PFSK-1 (cell line): Measurements from ENCODE around the gene DKC1.

Source experiments
- FOXP2 ChIP-seq: optimal IDR thresholded peaks from 2 replicates; pipeline ENCODE3; 2011; ENCODE audit warnings: borderline replicate concordance, control low read depth, inconsistent platforms; ENCODE audit not compliant: insufficient read depth; ENCODE audit errors: extremely low read length, extremely low read depth
- POLR2AphosphoS5 ChIP-seq: IDR thresholded peaks from 2 replicates; pipeline ENCODE4 v1.6.1; 2012; ENCODE audit warnings: low read depth, mild to moderate bottlenecking, control low read depth, low read length, moderate library complexity
- SIN3A ChIP-seq: IDR thresholded peaks from 2 replicates; pipeline ENCODE4 v1.6.1; 2012; ENCODE audit warnings: mild to moderate bottlenecking, low read length, moderate library complexity, borderline replicate concordance; ENCODE audit not compliant: insufficient read depth
- TAF1 ChIP-seq: IDR thresholded peaks from 2 replicates; pipeline ENCODE4 v1.6.1; 2012; ENCODE audit warnings: low read length, control low read depth, borderline replicate concordance; ENCODE audit not compliant: insufficient read depth
- TF ChIP-seq, protein P1 (sequence below), 2 experiments: IDR thresholded peaks; 2 replicates each; pipeline versions ENCODE4 v1.6.1 to v1.8.0; 2011 to 2012; ENCODE audit warnings: low read depth in 2 of 2, low read length in 2 of 2, control low read depth in 1 of 2, inconsistent platforms in 1 of 2, mild to moderate bottlenecking in 1 of 2, moderate library complexity in 1 of 2; ENCODE audit not compliant: insufficient read depth in 1 of 2

DNA sequence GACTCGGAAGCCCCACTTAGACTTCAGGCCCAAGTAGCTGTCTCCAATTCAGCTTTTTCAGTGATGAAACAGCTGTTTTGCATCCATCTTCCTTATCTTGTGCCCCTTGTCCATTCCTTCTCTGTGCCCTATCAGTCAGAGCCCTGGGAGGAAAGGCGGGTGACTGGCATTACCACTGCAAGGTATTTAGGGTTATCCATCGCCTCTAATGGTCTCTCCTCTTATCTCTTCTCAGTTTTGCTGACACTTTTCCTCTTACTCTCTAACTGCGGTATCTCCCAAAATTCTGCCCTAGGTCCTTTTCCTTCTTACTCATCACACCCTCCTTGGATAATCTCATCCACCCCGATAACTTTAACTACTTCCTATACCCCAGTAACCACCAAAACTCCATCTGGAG is 25.5 kb upstream of the DKC1 start:
- TF ChIP-seq FOXP2 = no peak
- TF ChIP-seq POLR2AphosphoS5 = no peak
- TF ChIP-seq SIN3A = no peak
- TF ChIP-seq, protein P1, sequence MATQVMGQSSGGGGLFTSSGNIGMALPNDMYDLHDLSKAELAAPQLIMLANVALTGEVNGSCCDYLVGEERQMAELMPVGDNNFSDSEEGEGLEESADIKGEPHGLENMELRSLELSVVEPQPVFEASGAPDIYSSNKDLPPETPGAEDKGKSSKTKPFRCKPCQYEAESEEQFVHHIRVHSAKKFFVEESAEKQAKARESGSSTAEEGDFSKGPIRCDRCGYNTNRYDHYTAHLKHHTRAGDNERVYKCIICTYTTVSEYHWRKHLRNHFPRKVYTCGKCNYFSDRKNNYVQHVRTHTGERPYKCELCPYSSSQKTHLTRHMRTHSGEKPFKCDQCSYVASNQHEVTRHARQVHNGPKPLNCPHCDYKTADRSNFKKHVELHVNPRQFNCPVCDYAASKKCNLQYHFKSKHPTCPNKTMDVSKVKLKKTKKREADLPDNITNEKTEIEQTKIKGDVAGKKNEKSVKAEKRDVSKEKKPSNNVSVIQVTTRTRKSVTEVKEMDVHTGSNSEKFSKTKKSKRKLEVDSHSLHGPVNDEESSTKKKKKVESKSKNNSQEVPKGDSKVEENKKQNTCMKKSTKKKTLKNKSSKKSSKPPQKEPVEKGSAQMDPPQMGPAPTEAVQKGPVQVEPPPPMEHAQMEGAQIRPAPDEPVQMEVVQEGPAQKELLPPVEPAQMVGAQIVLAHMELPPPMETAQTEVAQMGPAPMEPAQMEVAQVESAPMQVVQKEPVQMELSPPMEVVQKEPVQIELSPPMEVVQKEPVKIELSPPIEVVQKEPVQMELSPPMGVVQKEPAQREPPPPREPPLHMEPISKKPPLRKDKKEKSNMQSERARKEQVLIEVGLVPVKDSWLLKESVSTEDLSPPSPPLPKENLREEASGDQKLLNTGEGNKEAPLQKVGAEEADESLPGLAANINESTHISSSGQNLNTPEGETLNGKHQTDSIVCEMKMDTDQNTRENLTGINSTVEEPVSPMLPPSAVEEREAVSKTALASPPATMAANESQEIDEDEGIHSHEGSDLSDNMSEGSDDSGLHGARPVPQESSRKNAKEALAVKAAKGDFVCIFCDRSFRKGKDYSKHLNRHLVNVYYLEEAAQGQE (IDR thresholded peaks at IDR 0.05; ENCODE audit: insufficient read depth in 1 of 2, low read depth in 2 of 2, low read length in 2 of 2) = no peak
- TF ChIP-seq TAF1 = no peak
